Measurements from ENCODE around the gene ACYP2.
"Not testable (repeated sequence)": the region's sequence is repeated elsewhere in the genome, so short reads cannot be mapped to it uniquely, and the experiment has no call there.

Gene ACYP2

GRCh38 chr2:54115284-54116137, at the start of gene ACYP2:
Gene ACYP2 (plus strand): TSS chr2:54115615.
- peak; percentile 98 for DNase-seq

- no peak for DNase-seq
These were observed 49.5 kb upstream of the ACYP2 start for GRCh38 chr2:54065891-54066290.

GRCh38 chr2:54067851-54068375, 47.5 kb upstream of the ACYP2 start:
- peak; percentile 36 for DNase-seq

- not testable (repeated sequence) for DNase-seq
These were observed 42.9 kb upstream of the ACYP2 start for GRCh38 chr2:54072483-54072882.

- peak; percentile 81 for DNase-seq
These were observed 41.6 kb upstream of the ACYP2 start for GRCh38 chr2:54073796-54074195.

- DNase-seq: no peak
These were observed 40.6 kb upstream of the ACYP2 start for GRCh38 chr2:54074606-54075341.

- no peak for DNase-seq
These were observed 38.8 kb upstream of the ACYP2 start for GRCh38 chr2:54076586-54076985.

- DNase-seq: no peak
These were observed 38.1 kb upstream of the ACYP2 start for GRCh38 chr2:54077088-54077900.

- peak; percentile 35 for DNase-seq
These were observed 36.1 kb upstream of the ACYP2 start for GRCh38 chr2:54079331-54079730.

GRCh38 chr2:54081574-54081973, 33.8 kb upstream of the ACYP2 start:
- peak; percentile 92 for DNase-seq

- DNase-seq: peak; percentile 78
These were observed 32.4 kb upstream of the ACYP2 start for GRCh38 chr2:54083021-54083420.

- peak; percentile 67 for DNase-seq
These were observed 32.0 kb upstream of the ACYP2 start for GRCh38 chr2:54083445-54083844.

GRCh38 chr2:54084600-54084999, 30.8 kb upstream of the ACYP2 start:
- peak; percentile 56 for DNase-seq

- no peak for DNase-seq
These were observed 30.3 kb upstream of the ACYP2 start for GRCh38 chr2:54085069-54085468.

GRCh38 chr2:54086157-54086556, 29.3 kb upstream of the ACYP2 start:
- no peak for DNase-seq

GRCh38 chr2:54088191-54088634, 27.2 kb upstream of the ACYP2 start:
- DNase-seq: no peak

- DNase-seq: no peak
These were observed 26.7 kb upstream of the ACYP2 start for GRCh38 chr2:54088719-54089118.

GRCh38 chr2:54090521-54091117, 24.8 kb upstream of the ACYP2 start:
- DNase-seq: no peak

- no peak for DNase-seq
These were observed 22.5 kb upstream of the ACYP2 start for GRCh38 chr2:54092940-54093339.

GRCh38 chr2:54095406-54095805, 20.0 kb upstream of the ACYP2 start:
- not testable (repeated sequence) for DNase-seq

- not testable (repeated sequence) for DNase-seq
These were observed 19.3 kb upstream of the ACYP2 start for GRCh38 chr2:54096141-54096540.

GRCh38 chr2:54097124-54097523, 18.3 kb upstream of the ACYP2 start:
- no peak for DNase-seq
